Activated naive CD8-positive, alpha-beta T cell (primary cell): ENCODE data around the gene PRKD3.

Experiments
- H3K27ac Mint-ChIP-seq: one replicate; pipeline ENCODE4 v1.8.0; 2021; ENCODE audit warnings: mixed read lengths
- H3K27me3 Mint-ChIP-seq: one replicate; pipeline ENCODE4 v1.8.0; 2021; ENCODE audit warnings: mixed read lengths
- H3K36me3 Mint-ChIP-seq: one replicate; pipeline ENCODE4 v1.8.0; 2021; ENCODE audit warnings: mixed read lengths
- H3K4me1 Mint-ChIP-seq: one replicate; pipeline ENCODE4 v1.8.0; 2021; ENCODE audit warnings: low read depth, mixed read lengths
- H3K4me3 Mint-ChIP-seq: one replicate; pipeline ENCODE4 v1.8.0; 2021; ENCODE audit warnings: mild to moderate bottlenecking, mixed read lengths
- H3K9me3 Mint-ChIP-seq: one replicate; pipeline ENCODE4 v1.8.0; 2021; ENCODE audit warnings: low read depth, mixed read lengths

PRKD3 gene

DNA sequence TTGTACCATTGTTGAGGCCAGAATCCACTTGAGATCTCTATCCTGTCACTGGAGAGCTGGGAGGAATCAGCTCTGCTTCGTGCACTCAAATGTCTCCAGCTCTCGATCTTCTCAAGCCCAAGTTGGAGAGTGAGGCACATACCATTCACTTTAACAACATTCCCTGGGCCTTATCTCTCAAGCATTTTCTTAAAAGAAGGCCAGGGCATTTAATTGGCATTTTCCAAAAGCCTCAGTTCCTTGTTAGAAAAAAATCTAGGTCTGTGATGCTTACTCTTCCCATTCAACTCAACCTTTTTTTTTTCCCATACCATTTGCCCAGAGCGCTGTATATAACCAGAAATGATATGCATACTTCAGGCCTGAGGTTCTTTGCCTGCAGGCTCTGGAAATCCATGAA lies 29.9 kb upstream of the PRKD3 start:
- no peaks in the 10 kb centered on the region for H3K4me1 Mint-ChIP-seq
- H3K4me3 Mint-ChIP-seq: no peak overlapping the region
- peaks cover 11% of the 10 kb centered on the region for H3K27me3 Mint-ChIP-seq
- H3K27ac Mint-ChIP-seq: no peak overlapping the region
- no peaks in the 10 kb centered on the region for H3K36me3 Mint-ChIP-seq
- no peaks in the 10 kb centered on the region for H3K9me3 Mint-ChIP-seq

DNA sequence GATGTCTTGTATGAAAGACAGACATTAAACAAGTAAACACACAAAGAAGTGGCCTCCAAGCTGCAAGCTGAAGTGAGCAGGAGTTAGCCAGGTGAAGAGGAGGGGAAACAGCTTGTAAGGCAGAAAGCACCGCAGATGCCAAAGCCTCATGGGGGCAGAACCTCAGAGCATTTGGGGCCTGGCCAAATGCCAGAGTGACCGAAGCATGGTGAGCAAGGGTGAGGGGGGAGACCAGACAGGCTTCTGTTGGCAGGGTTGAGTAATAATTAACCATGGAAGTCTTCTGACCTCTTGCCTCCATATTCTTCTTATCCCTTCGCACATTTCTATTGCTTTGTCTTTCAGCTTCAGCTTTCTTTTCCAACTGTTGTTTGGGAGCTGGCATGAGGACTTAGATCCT lies 25.4 kb upstream of the PRKD3 start:
- no peaks in the 10 kb centered on the region for H3K9me3 Mint-ChIP-seq
- no peaks in the 10 kb centered on the region for H3K36me3 Mint-ChIP-seq
- peaks cover 9% of the 10 kb centered on the region for H3K4me1 Mint-ChIP-seq
- H3K27me3 Mint-ChIP-seq: peaks cover 7% of the 10 kb centered on the region
- H3K4me3 Mint-ChIP-seq: no peak overlapping the region
- no peak overlapping the region for H3K27ac Mint-ChIP-seq

DNA sequence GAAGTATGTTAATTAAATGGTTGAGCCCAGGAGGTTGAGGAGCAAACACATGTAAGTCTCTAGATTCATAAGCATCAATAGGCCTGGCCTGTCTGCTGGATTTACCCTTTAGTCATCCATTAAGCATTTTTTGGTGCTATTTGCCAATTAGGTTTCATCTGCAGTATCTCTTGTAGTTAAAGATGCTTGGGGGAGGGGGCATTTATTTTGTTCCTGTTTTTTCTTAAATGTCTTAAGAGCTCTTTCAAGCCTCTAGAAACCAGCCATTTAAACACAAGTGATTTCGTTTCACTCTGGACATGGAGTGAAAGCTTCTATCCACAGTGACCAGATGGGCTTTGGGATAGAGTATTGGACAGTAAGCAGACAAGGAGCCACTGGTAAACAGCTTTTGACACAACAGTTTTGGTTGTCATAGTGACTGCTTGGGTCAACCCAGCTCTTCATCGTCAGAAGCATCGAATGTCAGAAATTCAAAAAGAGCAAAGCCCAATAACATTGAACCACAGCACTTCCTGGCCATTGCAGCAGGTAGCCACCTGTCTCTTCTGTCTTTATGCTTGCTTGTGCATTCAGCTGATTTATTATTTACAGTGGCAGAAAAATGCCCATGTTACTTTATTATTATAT lies 24.7 kb upstream of the PRKD3 start:
- peaks cover 7% of the 10 kb centered on the region for H3K27me3 Mint-ChIP-seq
- no peaks in the 10 kb centered on the region for H3K9me3 Mint-ChIP-seq
- no peak overlapping the region for H3K27ac Mint-ChIP-seq
- peaks cover 11% of the 10 kb centered on the region for H3K4me1 Mint-ChIP-seq
- no peaks in the 10 kb centered on the region for H3K36me3 Mint-ChIP-seq
- H3K4me3 Mint-ChIP-seq: no peak overlapping the region

- Mint-ChIP-seq H3K27me3 (peaks cover 7% of the 10 kb centered on the region), H3K36me3 (no peaks in the 10 kb centered on the region), H3K4me3 (no peak overlapping the region), H3K4me1 (peaks cover 21% of the 10 kb centered on the region), H3K9me3 (no peaks in the 10 kb centered on the region), H3K27ac (no peak overlapping the region)
Observed at GRCh38 chr2:37348155-37348554, 23.5 kb upstream of the PRKD3 start.

DNA sequence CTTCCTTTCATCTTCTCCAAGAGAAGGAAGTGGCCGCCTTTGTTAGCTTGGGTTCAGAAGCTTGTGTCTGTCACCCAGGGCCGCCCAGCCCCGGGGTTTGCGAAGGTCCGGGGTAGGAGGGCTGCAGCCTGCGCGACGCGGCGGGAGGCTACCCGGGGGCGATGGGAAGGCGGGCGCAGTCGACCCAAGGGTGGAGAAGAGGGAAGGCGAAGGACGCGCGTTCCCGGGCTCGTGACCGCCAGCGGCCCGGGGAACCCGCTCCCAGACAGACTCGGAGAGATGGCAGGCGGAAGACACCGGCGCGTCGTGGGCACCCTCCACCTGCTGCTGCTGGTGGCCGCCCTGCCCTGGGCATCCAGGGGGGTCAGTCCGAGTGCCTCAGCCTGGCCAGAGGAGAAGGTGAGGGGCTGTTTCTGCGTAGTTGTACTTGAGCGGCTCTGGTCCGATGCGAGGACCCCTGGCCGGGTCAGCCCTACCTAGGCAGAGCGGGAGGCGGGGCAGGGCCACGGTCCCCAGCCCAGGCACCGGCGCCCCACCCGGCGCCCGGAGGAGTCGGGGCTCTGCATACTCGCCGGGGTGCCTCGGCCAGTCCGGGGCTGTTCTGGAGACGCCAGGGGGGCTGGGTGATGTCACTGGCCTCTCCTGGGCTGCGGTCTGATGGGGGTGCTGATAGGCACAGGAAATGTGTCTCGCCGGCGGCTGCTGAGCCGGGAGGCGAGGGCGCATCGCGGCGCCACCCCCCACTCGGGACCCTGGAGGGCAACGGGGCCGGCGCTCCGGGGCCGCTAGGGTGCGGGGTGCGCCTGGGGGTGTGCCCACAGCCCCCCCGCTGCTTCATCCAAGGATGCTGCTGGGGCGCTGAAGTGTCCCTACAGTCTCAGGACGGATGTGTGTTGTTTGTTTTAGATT lies 20.1 kb upstream of the PRKD3 start, which contains the start of gene QPCT:
TSS of gene QPCT (plus strand) at position 178 of the 909 bp plus-strand sequence. CDS start at position 280, 102 bp downstream.
- H3K27me3 Mint-ChIP-seq: peaks cover 5% of the 10 kb centered on the region
- H3K27ac Mint-ChIP-seq: peak within 1 kb of the TSS; percentile 8
- H3K4me1 Mint-ChIP-seq: peaks cover 31% of the 10 kb centered on the region
- no peaks in the 10 kb centered on the region for H3K36me3 Mint-ChIP-seq
- H3K9me3 Mint-ChIP-seq: no peaks in the 10 kb centered on the region
- H3K4me3 Mint-ChIP-seq: peak within 1 kb of the TSS; percentile 83

DNA sequence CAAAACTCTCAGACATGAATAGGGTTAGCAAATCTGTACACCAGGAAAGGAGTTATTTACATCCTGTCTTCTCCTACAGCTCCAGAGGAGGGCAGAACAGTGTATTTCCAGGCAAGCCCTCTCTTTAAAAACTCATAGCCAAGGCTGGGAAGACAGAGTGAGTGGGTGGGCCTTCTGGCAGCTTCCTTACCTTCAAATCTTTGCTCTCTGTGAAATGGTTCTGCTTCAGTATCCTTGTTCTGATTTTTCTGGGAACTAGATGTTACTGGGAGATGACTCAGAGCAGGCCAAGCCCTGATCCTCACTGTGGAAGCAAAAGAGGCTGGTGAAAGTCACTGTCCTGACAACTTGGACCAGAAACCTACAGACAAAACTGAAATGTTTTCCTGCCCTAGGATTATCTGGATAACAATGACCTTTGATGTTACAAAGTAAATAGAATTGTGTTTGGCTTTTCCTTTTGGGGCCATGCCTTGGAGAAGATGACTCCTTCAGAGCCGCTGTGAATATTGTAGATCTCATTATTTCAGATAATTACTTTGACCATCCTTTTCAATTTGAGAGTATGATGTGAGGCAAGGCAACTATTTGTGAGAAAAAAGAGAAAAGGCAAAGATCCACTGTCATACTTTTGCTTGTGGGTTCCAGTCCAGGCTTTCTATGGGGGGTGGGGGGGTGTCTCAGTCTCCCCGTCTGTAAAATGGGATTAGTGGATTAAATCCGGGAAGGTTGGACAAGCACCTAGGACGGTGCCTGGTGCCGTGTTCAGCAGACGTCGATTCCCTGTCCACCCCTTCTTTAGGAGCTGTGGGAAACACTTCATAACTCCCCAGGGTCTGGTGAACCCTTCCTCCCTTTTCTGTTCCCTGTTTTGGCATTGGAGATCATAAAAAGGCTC lies 19.2 kb upstream of the PRKD3 start:
- Mint-ChIP-seq H3K4me1 (peaks cover 39% of the 10 kb centered on the region), H3K27ac (peak overlapping the region; percentile 8), H3K9me3 (no peaks in the 10 kb centered on the region), H3K36me3 (no peaks in the 10 kb centered on the region), H3K27me3 (peaks cover 4% of the 10 kb centered on the region), H3K4me3 (peak overlapping the region; percentile 83)

DNA sequence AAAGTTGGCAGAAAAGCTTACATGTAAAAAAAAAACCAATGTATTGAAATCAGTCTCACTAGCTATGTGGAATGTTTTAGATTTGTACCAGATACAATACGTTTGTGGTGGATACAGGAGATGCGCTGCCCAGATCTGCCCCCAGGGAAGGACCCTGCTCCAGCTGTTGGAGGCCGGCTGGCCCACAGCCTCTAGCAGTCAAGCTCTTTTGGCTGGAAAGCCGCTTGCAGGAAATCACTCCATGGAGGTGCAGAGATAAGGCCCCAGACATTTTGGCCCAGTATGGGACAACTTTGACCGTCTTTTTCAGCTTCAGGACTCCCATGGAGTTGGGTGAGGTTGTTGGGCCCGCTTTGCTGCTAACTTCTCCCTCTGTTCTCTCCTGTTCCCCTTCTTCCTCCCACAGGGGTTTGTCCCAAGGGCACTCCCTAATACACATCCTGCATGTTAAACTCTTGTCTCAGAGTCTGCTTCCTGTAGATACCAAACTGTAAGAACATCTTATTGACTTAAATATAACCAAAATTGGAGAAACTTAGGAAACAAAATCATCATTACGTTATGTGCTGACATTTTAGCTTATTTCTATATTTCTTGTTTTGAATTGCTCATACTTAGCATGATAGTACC lies 18.1 kb upstream of the PRKD3 start:
- Mint-ChIP-seq H3K4me3 (no peak overlapping the region), H3K4me1 (peaks cover 39% of the 10 kb centered on the region), H3K36me3 (no peaks in the 10 kb centered on the region), H3K27ac (no peak overlapping the region), H3K27me3 (peaks cover 4% of the 10 kb centered on the region), H3K9me3 (no peaks in the 10 kb centered on the region)

- H3K9me3 Mint-ChIP-seq: no peaks in the 10 kb centered on the region
Observed at GRCh38 chr2:37340637-37341036, 16.0 kb upstream of the PRKD3 start.

GRCh38 chr2:37338933-37339332 lies 14.3 kb upstream of the PRKD3 start:
- H3K4me3 Mint-ChIP-seq: no peak overlapping the region
- H3K36me3 Mint-ChIP-seq: no peaks in the 10 kb centered on the region
- H3K27ac Mint-ChIP-seq: no peak overlapping the region
- no peaks in the 10 kb centered on the region for H3K9me3 Mint-ChIP-seq
- no peaks in the 10 kb centered on the region for H3K27me3 Mint-ChIP-seq
- H3K4me1 Mint-ChIP-seq: peaks cover 23% of the 10 kb centered on the region

More at GRCh38 chr2:37340637-37341036, 16.0 kb upstream of the PRKD3 start:
- Mint-ChIP-seq H3K27me3 (no peaks in the 10 kb centered on the region), H3K27ac (no peak overlapping the region), H3K36me3 (no peaks in the 10 kb centered on the region), H3K4me1 (peaks cover 34% of the 10 kb centered on the region), H3K4me3 (no peak overlapping the region)

GRCh38 chr2:37337620-37338280 lies 13.1 kb upstream of the PRKD3 start:
- no peak overlapping the region for H3K4me3 Mint-ChIP-seq
- no peaks in the 10 kb centered on the region for H3K36me3 Mint-ChIP-seq
- peaks cover 14% of the 10 kb centered on the region for H3K4me1 Mint-ChIP-seq
- no peak overlapping the region for H3K27ac Mint-ChIP-seq
- H3K9me3 Mint-ChIP-seq: no peaks in the 10 kb centered on the region
- H3K27me3 Mint-ChIP-seq: no peaks in the 10 kb centered on the region

DNA sequence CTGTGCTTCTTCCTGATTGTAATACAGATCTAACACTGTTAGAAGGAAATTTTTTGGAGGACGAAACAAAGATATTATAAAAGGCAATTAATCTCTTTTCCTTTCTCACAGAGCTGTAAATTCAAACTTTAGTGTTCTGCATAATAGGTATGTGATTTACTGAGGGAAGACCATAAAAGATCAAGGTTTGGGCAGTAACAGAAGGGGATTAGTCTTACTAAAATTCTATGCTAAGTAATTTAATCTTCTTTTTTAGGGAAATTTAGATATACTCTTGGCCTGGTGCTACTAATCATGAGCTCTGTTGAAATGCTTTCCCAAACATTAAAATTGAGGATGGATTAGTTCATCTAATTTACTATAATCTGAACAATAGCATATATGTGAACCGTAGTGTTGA lies 11.0 kb upstream of the PRKD3 start:
- Mint-ChIP-seq H3K36me3 (no peaks in the 10 kb centered on the region), H3K27me3 (peaks cover under 1% of the 10 kb centered on the region), H3K27ac (no peak overlapping the region), H3K4me1 (peaks cover 8% of the 10 kb centered on the region), H3K4me3 (no peak overlapping the region), H3K9me3 (no peaks in the 10 kb centered on the region)

GRCh38 chr2:37333256-37333655 lies 8.6 kb upstream of the PRKD3 start:
- Mint-ChIP-seq H3K36me3 (no peaks in the 10 kb centered on the region), H3K27me3 (peaks cover 1% of the 10 kb centered on the region), H3K9me3 (no peaks in the 10 kb centered on the region), H3K27ac (no peak overlapping the region), H3K4me3 (no peak overlapping the region), H3K4me1 (no peaks in the 10 kb centered on the region)

- Mint-ChIP-seq H3K27me3 (peaks cover 1% of the 10 kb centered on the region), H3K4me1 (no peaks in the 10 kb centered on the region), H3K27ac (no peak overlapping the region), H3K4me3 (no peak overlapping the region), H3K9me3 (no peaks in the 10 kb centered on the region), H3K36me3 (no peaks in the 10 kb centered on the region)
Observed at GRCh38 chr2:37332560-37332959, 7.9 kb upstream of the PRKD3 start.

DNA sequence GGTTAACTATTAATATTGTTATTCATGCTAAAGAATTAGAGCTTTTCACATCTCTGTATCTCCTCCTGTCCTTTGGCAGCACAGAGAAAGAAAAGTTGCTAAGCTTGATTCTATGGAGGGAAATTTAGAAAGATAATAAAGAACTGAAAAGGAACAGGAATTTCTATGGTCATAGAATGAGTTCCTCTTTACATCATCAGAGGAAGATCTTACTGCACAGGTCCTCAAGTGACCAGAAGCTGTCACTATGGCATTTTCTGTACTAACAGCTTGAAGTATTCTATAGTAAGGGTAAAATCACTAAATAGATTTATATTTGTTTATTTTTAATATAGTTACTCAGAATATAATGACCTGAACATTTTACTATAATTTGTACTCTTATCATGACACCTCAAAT lies 6.0 kb upstream of the PRKD3 start:
- Mint-ChIP-seq H3K4me1 (peaks cover 3% of the 10 kb centered on the region), H3K27me3 (peaks cover 5% of the 10 kb centered on the region), H3K4me3 (no peak overlapping the region), H3K36me3 (no peaks in the 10 kb centered on the region), H3K27ac (no peak overlapping the region), H3K9me3 (no peaks in the 10 kb centered on the region)
